HG03108 (cell line): ENCODE results near the gene SCARF2.
"Not testable (repeated sequence)": the region's sequence is repeated elsewhere in the genome, so short reads cannot be mapped to it uniquely, and the experiment has no call there.

Source experiments
- ATAC-seq: cut with Tn5 transposase; IDR thresholded peaks from one replicate; pipeline ENCODE4 v1.9.1; 2021; ENCODE audit warnings: moderate library complexity; ENCODE audit not compliant: unreplicated experiment

Gene SCARF2

GRCh38 chr22:20429254-20430100 is 8.1 kb downstream of the SCARF2 start:
- ATAC-seq: peak; percentile 70

- ATAC-seq: no peak
Observed at GRCh38 chr22:20428496-20429253, 8.9 kb downstream of the SCARF2 start.

GRCh38 chr22:20427945-20428417 is 9.6 kb downstream of the SCARF2 start:
- no peak for ATAC-seq

GRCh38 chr22:20427104-20427944 is 10.3 kb downstream of the SCARF2 start:
- no peak for ATAC-seq

GRCh38 chr22:20426259-20426615 is 11.4 kb downstream of the SCARF2 start:
- ATAC-seq: no peak

GRCh38 chr22:20425566-20426258 is 11.9 kb downstream of the SCARF2 start:
- ATAC-seq: no peak

- ATAC-seq: no peak
Observed at GRCh38 chr22:20424932-20425565, 12.6 kb downstream of the SCARF2 start.

GRCh38 chr22:20424568-20424931 is 13.1 kb downstream of the SCARF2 start:
- ATAC-seq: no peak

- no peak for ATAC-seq
Observed at GRCh38 chr22:20423906-20424551, 13.6 kb downstream of the SCARF2 start.

GRCh38 chr22:20423008-20423905 is 14.4 kb downstream of the SCARF2 start:
- no peak for ATAC-seq

- ATAC-seq: no peak
Observed at GRCh38 chr22:20422271-20423007, 15.2 kb downstream of the SCARF2 start.

GRCh38 chr22:20421507-20421874 is 16.1 kb downstream of the SCARF2 start:
- no peak for ATAC-seq

- no peak for ATAC-seq
Observed at GRCh38 chr22:20420157-20420842, 17.3 kb downstream of the SCARF2 start.

- ATAC-seq: no peak
Observed at GRCh38 chr22:20419664-20419951, 18.0 kb downstream of the SCARF2 start.

GRCh38 chr22:20418211-20418788 is 19.3 kb downstream of the SCARF2 start:
- ATAC-seq: no peak

GRCh38 chr22:20415699-20416098 is 21.9 kb downstream of the SCARF2 start:
- not testable (repeated sequence) for ATAC-seq

GRCh38 chr22:20415241-20415640 is 22.4 kb downstream of the SCARF2 start:
- not testable (repeated sequence) for ATAC-seq
